PC-9 (cell line): ENCODE results near the gene KANSL3.

ENCODE experiments used
- CTCF ChIP-seq: fragments of 200-600 bp; sonication (generic); conservative IDR thresholded peaks from 2 replicates; pipeline ENCODE4 v1.6.1; 2017; ENCODE audit warnings: mixed run types, antibody characterized with exemption, mild to moderate bottlenecking, moderate library complexity
- EZH2 ChIP-seq: fragments of 200-600 bp; sonication (generic); IDR thresholded peaks from 2 replicates; pipeline ENCODE4 v1.8.0; 2017; ENCODE audit warnings: antibody characterized with exemption, low read depth

DNA sequence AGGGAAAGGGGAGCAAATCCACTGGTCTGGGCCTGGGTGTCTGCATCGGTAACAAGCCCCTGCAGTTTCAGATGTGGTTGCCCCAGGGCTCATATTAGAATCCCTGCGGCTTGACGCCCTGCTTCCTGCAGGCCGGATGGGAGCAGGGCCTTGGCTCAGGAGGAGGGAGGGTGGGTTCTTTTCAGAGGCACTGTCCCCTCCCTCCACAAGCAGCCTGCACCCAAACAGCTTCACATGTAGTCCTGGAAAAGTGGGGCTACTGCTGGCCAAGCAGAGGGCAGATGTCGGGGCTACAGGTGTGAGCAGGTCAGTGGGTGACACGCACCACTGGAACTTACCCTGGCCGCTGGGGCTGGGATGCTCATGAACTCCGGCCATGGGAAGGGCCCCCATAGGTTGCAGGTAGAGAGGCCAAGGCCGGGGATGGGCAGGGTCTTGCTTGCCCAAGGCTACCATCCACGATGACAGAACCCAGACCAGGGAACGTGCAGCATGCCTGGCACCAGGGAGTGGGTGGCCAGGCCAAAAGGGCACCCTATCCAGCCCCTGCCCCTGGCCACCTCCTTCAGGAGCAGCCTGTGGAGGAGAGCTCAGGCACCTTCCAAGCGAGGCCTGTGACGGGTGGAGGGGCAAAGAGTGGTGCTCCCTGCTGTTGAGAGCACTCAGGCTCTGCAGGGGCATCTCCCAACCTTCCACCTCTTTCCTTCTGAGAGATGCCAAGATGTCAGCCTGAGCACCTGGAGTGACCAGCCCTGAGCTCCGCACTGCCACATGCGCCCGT is 84.7 kb downstream of the KANSL3 start:
- TF ChIP-seq CTCF (no peak), EZH2 (no peak)
